Thymus (tissue), 11 donors: ENCODE results near the gene SCYL1. TPM values are rescaled to one million over a fixed set of nuclear protein-coding genes. Genes with fewer than 3 reads are reported as not detected.
A peak's percentile ranks its signal among the peaks of the same experiment; 100 is the strongest.

Experiments used
- DNase-seq, 9 donors: peaks; one replicate each; pipeline ENCODE4 v3.0.0-alpha.2; 2013; ENCODE audit warnings: low spot score in 9 of 9, low read depth in 6 of 9, missing footprints in 1 of 9
- H3K27ac ChIP-seq, 2 donors: one replicate each; pipeline ENCODE4 v1.5.1; 2013; ENCODE audit warnings: control low read depth in 1 of 2, low read depth in 1 of 2, low read length in 1 of 2, mild to moderate bottlenecking in 1 of 2, moderate library complexity in 1 of 2
- H3K27me3 ChIP-seq, 2 donors: one replicate each; pipeline ENCODE4 v1.5.1; 2013; ENCODE audit warnings: low read length in 1 of 2; ENCODE audit not compliant: control insufficient read depth in 2 of 2, insufficient read depth in 1 of 2
- H3K36me3 ChIP-seq, 2 donors: one replicate each; pipeline ENCODE4 v1.5.1; 2013; ENCODE audit warnings: low read length in 1 of 2, mild to moderate bottlenecking in 1 of 2, moderate library complexity in 1 of 2; ENCODE audit not compliant: control insufficient read depth in 2 of 2, insufficient read depth in 2 of 2
- H3K4me1 ChIP-seq, 2 donors: one replicate each; pipeline ENCODE4 v1.5.1; 2013; ENCODE audit warnings: low read length in 2 of 2; ENCODE audit not compliant: control insufficient read depth in 2 of 2, insufficient read depth in 2 of 2
- H3K4me3 ChIP-seq, 2 donors: one replicate each; pipeline ENCODE4 v1.5.1; 2013; ENCODE audit warnings: low read length in 2 of 2, control low read depth in 1 of 2, mild to moderate bottlenecking in 1 of 2
- H3K9me3 ChIP-seq, 2 donors: one replicate each; pipeline ENCODE4 v1.5.1; 2013; ENCODE audit warnings: low read length in 1 of 2, mild to moderate bottlenecking in 1 of 2; ENCODE audit not compliant: control insufficient read depth in 2 of 2, insufficient read depth in 1 of 2
- WGBS: extraction: QIAGEN DNeasy Blood & Tissue Kit; methylation state at CpG from one replicate; pipeline ENCODE4 v1.1.7; 2013; 5-methylcytosine and 5-hydroxymethylcytosine counted together
- polyA plus RNA-seq: library from polyadenylated mRNA; stranded (reverse); fragments of 200-250 nt; gene quantifications from one replicate; pipeline ENCODE4 v1.2.3, GENCODE V29; 2013
- total RNA-seq: library from RNA; stranded (reverse); fragments of 120-200 nt; gene quantifications from one replicate; pipeline ENCODE4 v1.2.4, GENCODE V29; 2013
- donor health status: healthy.

The SCYL1 gene
- total and polyA plus RNA-seq, 2 donors, result 41.0 to 68.1 TPM

DNA sequence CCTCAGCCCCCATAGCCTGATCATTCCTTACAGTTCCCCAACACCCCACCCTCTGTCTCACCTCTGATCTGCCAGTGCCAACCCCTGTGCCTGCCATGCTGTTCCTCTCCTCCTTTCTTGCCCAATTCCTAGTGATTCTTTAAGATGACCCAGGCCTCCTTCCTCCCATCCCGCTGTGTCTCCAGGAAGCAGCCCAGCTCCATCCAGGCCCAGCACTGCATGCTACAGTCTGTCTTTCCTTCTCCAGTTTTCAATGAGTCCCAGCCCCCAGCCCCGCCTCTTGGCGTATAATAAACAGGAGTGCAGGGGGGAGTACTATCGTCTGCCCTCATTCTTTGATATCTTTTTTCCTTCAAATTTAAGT is 21.0 kb downstream of the SCYL1 start:
- WGBS, result 30% methylated on average over 4 of the region's 4 CpGs
- Histone ChIP-seq H3K27me3 (no peaks in the 10 kb centered on the region), H3K4me3 (peak overlapping the region; percentile 44 to 49), H3K27ac (peak overlapping the region; percentile 54 to 97), H3K4me1 (peaks cover 40 to 57% of the 10 kb centered on the region in 2 donors), H3K36me3 (peaks cover 2 to 6% of the 10 kb centered on the region in 2 donors), H3K9me3 (peaks cover 0 to 5% of the 10 kb centered on the region in 2 donors)
- no peak for DNase-seq

DNA sequence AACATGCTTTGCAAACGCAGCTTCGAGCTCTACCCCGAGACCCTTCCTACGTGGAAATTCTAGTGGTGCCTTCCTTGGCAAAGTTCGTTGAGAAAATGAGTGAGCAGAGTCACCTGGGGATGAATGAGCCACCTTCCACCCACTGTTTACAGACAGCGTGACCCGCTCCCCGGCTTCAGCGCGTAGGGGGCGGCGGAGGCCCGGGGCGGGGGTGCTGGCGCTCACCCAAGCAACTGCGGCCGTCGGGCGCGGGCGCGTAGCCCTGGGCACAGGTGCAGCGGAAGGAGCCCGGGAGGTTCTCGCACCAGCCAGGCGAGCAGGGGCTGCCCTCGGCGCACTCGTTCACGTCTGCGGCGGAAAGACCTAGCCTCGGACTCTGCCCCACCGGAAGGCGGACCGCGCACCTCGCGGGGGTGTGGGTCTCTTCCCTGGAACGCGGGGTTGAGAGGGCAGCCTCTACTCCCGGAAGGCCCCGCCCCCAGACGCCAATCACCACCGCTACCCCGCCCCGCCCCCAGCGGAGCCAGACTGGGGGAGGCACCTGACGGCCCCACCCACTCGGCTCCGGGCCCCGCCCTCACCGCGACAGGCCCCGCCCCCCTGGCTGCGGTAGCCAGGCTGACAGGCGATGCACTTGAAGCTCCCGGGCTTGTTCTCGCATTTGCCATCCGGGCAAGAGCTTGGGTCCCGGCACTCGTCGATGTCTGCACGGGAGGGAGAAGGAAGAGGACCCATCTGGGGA is 21.5 kb downstream of the SCYL1 start:
- Histone ChIP-seq H3K9me3 (peaks cover 0 to 10% of the 10 kb centered on the region in 2 donors), H3K36me3 (peaks cover 2 to 6% of the 10 kb centered on the region in 2 donors), H3K27me3 (no peaks in the 10 kb centered on the region), H3K4me3 (peak overlapping the region; percentile 44 to 49), H3K27ac (peak overlapping the region; percentile 87 to 97), H3K4me1 (peaks cover 38 to 57% of the 10 kb centered on the region in 2 donors)
- WGBS, result 6% methylated on average over 64 of the region's 64 CpGs
- DNase-seq, result peak in 7 of 9 donors; percentile 78 to 95 (median 90)

DNA sequence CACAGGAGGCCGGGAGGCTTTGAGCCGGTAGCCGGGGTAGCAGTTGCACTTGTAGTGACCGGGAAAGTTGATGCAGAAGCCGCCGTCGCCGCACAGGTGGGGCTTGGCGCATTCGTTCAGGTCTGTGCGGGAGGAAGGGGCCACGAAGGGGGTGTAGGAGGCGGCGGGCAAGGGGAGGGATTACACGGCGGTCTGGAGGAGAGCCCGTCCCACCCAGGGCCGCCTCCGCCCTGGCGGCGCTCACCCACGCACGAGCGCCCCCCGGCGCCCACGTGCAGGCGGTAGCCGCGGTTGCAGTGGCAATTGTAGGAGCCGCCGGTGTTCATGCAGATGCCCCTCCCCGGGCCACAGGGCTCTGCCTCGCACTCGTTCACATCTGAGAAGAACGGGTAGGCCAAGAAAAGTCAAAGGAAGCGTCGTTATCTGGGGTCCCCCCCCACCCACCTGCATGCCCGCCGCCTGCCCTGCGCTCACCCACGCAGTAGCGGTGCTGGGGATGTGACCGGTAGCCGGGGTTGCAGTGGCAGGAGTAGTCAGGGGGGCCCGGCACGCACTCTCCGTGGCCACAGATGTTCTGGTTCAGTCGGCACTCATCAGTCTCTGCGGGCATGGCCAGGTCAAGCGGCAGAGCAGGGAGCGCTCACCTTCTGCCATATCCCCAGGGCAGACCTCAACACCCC is 22.7 kb downstream of the SCYL1 start:
- Histone ChIP-seq H3K9me3 (peaks cover 0 to 14% of the 10 kb centered on the region in 2 donors), H3K27ac (peak overlapping the region; percentile 32 to 59), H3K27me3 (no peaks in the 10 kb centered on the region), H3K4me1 (peaks cover 45 to 61% of the 10 kb centered on the region in 2 donors), H3K4me3 (peak overlapping the region in 1 of 2 donors; percentile 10), H3K36me3 (peaks cover 2 to 6% of the 10 kb centered on the region in 2 donors)
- WGBS, result 74% methylated on average over 52 of the region's 52 CpGs
- peak in 3 of 9 donors; percentile 59 to 77 (median 72) for DNase-seq

DNA sequence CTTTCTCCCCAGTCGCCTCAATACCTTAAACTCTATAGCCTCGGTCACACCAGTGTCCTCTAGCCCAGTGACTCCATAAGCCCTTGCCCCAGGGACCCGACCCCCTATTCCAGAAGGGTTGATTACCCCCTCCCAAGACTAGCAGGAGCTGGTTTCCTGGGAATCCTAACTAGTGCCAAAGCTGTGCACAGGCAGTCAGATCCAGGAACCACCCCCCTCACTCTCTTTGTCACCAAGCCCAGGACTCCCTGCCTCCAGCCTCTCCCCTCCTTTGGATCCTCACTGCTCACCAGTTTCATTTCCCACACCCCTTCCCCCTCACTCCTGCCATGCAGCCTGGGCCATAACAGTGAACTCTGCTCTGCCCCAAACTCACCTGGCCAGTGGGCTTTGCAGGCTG is 23.5 kb downstream of the SCYL1 start:
- H3K4me1 ChIP-seq, result peaks cover 52 to 68% of the 10 kb centered on the region in 2 donors
- no peaks in the 10 kb centered on the region for H3K27me3 ChIP-seq
- peaks cover 0 to 14% of the 10 kb centered on the region in 2 donors for H3K9me3 ChIP-seq
- DNase-seq, result no peak
- WGBS, result 100% methylated on average over 3 of the region's 3 CpGs
- no peak overlapping the region for H3K4me3 ChIP-seq
- H3K36me3 ChIP-seq, result peaks cover 2 to 6% of the 10 kb centered on the region in 2 donors
- peak overlapping the region in 1 of 2 donors; percentile 63 for H3K27ac ChIP-seq

DNA sequence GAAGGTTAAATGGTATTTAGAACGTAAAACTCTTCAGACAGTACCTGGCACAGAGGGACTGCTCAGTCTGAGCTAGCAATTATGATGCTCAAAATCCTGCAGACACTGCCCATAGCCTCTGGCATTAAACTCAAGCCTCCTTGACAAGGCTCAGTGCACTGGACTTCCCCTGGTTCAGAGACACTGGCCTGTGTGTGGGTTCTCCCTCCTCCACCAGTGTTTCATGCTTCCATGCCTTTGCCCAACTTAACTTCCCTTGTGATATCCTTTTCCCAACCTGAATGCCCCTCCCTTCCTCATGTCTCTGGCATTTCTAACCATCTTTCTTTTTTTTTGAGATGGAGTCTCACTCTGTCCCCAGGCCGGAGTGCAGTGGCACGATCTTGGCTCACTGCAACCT is 24.2 kb downstream of the SCYL1 start:
- WGBS, result 95% methylated on average over 3 of the region's 3 CpGs
- Histone ChIP-seq H3K27me3 (no peaks in the 10 kb centered on the region), H3K4me3 (no peak overlapping the region), H3K4me1 (peaks cover 59 to 75% of the 10 kb centered on the region in 2 donors), H3K9me3 (peaks cover 0 to 14% of the 10 kb centered on the region in 2 donors), H3K27ac (peak overlapping the region in 1 of 2 donors; percentile 63), H3K36me3 (peaks cover 0 to 6% of the 10 kb centered on the region in 2 donors)
- DNase-seq, result no peak

DNA sequence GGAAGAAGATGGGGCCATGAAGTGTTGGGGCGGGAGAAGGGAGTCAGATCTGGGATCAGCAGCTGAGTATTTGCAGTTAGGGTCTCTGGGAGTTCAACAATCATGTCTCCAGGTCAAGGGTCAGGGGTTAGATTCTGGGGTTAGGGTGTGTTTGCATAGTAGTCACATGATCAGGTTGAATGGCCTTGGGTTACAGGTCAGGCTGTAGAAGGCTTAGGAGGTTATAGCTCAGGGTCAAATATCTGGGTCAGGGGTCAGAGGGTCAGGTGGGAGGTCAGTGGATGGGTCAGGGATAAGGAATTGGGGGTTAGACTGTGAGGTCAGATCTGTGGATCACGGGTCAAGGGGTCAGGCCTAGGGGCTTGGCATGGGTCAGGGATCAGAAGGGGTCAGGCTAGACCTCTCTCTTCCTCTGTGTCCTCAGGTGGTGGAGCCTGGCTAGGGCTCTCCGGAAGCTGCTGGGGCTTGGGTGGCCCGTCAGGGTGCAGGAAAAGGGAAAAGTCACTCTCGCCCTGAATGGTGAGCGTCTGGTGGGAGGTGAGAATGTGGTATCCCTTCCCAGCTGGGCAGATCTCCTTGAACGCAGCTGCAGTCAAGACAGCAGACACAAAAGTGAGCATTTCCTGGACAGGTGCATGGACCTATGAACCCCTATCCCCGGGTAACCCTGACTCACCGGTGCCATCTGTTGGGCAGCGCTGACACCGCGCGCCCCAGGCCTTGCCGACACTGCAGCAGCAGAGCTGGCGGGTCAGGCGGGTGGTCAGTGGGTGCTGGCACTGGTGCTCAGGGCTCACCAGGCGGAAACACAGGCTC is 26.9 kb downstream of the SCYL1 start:
- peak in 6 of 9 donors; percentile 68 to 90 (median 76) for DNase-seq
- Histone ChIP-seq H3K4me1 (peaks cover 57 to 82% of the 10 kb centered on the region in 2 donors), H3K36me3 (no peaks in the 10 kb centered on the region), H3K9me3 (peaks cover 0 to 18% of the 10 kb centered on the region in 2 donors), H3K27ac (peak overlapping the region; percentile 62 to 88), H3K27me3 (peaks cover 0 to 15% of the 10 kb centered on the region in 2 donors), H3K4me3 (no peak overlapping the region)
- WGBS, result 26% methylated on average over 17 of the region's 17 CpGs

DNA sequence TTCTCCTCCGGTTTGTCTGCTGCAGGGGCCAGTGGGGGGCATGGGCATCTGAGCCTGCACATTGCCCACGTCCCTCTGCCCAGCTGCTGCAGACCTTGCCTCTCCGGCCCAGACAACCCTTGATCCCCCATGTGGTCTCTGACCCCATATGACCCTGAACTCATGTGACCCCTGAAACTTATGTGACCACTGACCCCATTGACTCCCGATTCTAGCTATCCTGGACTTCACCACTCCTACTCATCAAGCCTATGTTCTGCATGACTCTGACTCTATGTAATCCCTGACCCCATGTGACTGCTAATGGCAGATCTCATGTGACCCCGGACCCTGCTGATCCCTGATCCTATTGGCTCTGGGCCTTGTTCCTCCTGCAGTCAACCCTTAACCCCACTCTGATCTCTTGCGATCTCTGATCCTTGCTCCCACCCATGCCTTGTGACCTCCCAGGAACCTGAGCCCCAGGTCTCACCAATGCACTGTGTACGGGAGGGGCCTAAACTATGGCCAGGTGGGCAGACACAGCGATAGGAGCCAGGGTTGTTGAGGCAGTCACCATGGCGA is 27.6 kb downstream of the SCYL1 start:
- DNase-seq, result no peak
- H3K36me3 ChIP-seq, result no peaks in the 10 kb centered on the region
- peaks cover 55 to 82% of the 10 kb centered on the region in 2 donors for H3K4me1 ChIP-seq
- H3K27ac ChIP-seq, result peak overlapping the region; percentile 87 to 88
- WGBS, result 80% methylated on average over 9 of the region's 9 CpGs
- H3K4me3 ChIP-seq, result no peak overlapping the region
- H3K27me3 ChIP-seq, result peaks cover 0 to 22% of the 10 kb centered on the region in 2 donors
- H3K9me3 ChIP-seq, result peaks cover 0 to 18% of the 10 kb centered on the region in 2 donors

DNA sequence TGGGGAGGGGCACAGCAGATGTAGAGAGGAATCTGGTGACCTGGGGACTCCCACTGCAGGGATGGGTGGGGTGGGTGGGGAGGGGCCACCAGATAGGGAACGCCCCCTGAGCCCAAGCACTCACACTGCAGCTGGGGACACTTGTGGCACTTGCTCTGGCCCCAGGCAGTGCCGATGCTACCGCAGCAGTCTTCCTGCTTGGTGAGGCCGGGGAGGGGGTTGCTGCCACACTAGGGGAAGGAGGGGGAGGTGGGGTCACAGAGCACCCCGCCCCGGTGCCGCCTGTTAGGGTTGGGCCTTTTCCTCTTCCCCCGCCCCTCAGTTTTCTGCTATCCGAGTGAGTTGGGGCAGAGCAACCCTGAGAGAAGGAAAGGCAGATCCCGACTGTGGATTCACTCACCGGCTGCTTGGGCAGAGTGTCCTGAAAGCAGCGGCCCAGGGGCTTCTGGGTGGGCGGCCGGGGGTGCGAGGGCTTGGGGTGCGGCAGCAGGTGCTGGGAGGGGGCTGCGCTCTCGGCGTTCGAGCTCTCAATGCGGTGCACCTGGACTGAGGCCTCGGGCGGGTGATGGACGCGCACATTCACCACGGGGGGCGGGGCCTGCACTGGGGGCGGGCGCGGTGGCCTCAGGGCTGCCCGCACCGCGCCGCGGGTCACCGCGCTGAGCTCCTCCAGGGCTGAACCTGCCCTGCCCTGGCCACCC is 28.6 kb downstream of the SCYL1 start:
- peak overlapping the region; percentile 43 to 44 for H3K4me3 ChIP-seq
- DNase-seq, result peak in 7 of 9 donors; percentile 64 to 95 (median 85)

More for the DNA sequence above, 28.6 kb downstream of the SCYL1 start:
- Histone ChIP-seq H3K9me3 (peaks cover 0 to 18% of the 10 kb centered on the region in 2 donors), H3K27ac (peak overlapping the region; percentile 88 to 90), H3K27me3 (peaks cover 0 to 30% of the 10 kb centered on the region in 2 donors), H3K4me1 (peaks cover 49 to 78% of the 10 kb centered on the region in 2 donors), H3K36me3 (no peaks in the 10 kb centered on the region)
- 50% methylated on average over 37 of the region's 37 CpGs for WGBS
